Activated B cell treated with CpG ODN at 0.5 μM for 24 hours (primary cell): ENCODE results near the gene LHFPL6. TPM values are rescaled to one million over a fixed set of nuclear protein-coding genes. Genes with fewer than 3 reads are reported as not detected.

ENCODE experiments used
- ATAC-seq: fragments of 200-7000 bp; cut with Tn5 transposase; one replicate; pipeline ENCODE4 v1.10.0; 2021; ENCODE audit warnings: low read depth, mild to moderate bottlenecking, moderate library complexity
- CTCF ChIA-PET: fragments of 350-600 bp; sonication (Branson Sonifier 250); formaldehyde crosslinking; loops from one replicate; lab custom pipeline; 2021; ENCODE audit warnings: antibody characterized with exemption; lab: Charles Lee
- POLR2A ChIA-PET: fragments of 350-600 bp; sonication (Branson Sonifier 250); formaldehyde crosslinking; loops from one replicate; lab custom pipeline; 2021; ENCODE audit warnings: antibody characterized with exemption; lab: Charles Lee
- DNase-seq: peaks from one replicate; pipeline ENCODE4 v3.0.0; 2022
- H3K27ac Mint-ChIP-seq: one replicate; pipeline ENCODE4 v1.8.0; 2020; ENCODE audit warnings: mixed read lengths
- H3K27me3 Mint-ChIP-seq: one replicate; pipeline ENCODE4 v1.8.0; 2021; ENCODE audit warnings: mixed read lengths
- H3K36me3 Mint-ChIP-seq: one replicate; pipeline ENCODE4 v1.8.0; 2021; ENCODE audit warnings: low read depth, mixed read lengths
- H3K4me1 Mint-ChIP-seq: one replicate; pipeline ENCODE4 v1.8.0; 2021; ENCODE audit warnings: mixed read lengths
- H3K4me3 Mint-ChIP-seq: one replicate; pipeline ENCODE4 v1.8.0; 2020; ENCODE audit warnings: mild to moderate bottlenecking, mixed read lengths
- H3K9me3 Mint-ChIP-seq: one replicate; pipeline ENCODE4 v1.8.0; 2020; ENCODE audit warnings: mixed read lengths
- CTCF ChIP-seq: fragments of 200-600 bp; IDR thresholded peaks from one replicate; pipeline ENCODE4 v1.8.0; 2022; ENCODE audit warnings: antibody characterized with exemption, mild to moderate bottlenecking
- intact Hi-C: fragments of 100-400 bp; cut with micrococcal nuclease; formaldehyde crosslinking; loops from one replicate; pipeline ENCODE4 v1.15.1; 2024
- total RNA-seq: library from RNA; stranded (reverse); gene quantifications from 2 replicates; pipeline ENCODE4 v1.2.3, GENCODE V29; 2022

LHFPL6 gene
- total RNA-seq, 1 donor from 2014 or later = 0.13 TPM

- Mint-ChIP-seq H3K36me3 (no peaks in the 10 kb centered on the region), H3K27me3 (peaks cover 3% of the 10 kb centered on the region), H3K9me3 (peaks cover 6% of the 10 kb centered on the region), H3K27ac (no peak overlapping the region), H3K4me3 (no peak overlapping the region), H3K4me1 (no peaks in the 10 kb centered on the region)
- ChIA-PET POLR2A (no interaction called here), CTCF (no interaction called here)
- intact Hi-C loops = no loop called here
- no peak for TF ChIP-seq CTCF
- ATAC-seq (no peak), DNase-seq (no peak)
Observed at GRCh38 chr13:39433651-39434050, 169.3 kb downstream of the LHFPL6 start.

GRCh38 chr13:39432196-39432595 is 170.8 kb downstream of the LHFPL6 start:
- ChIA-PET POLR2A (no interaction called here), CTCF (no interaction called here)
- no peak for TF ChIP-seq CTCF
- Mint-ChIP-seq H3K9me3 (peaks cover 2% of the 10 kb centered on the region), H3K27me3 (peaks cover 3% of the 10 kb centered on the region), H3K27ac (no peak overlapping the region), H3K36me3 (no peaks in the 10 kb centered on the region), H3K4me1 (no peaks in the 10 kb centered on the region), H3K4me3 (no peak overlapping the region)
- ATAC-seq (no peak), DNase-seq (no peak)
- intact Hi-C loops = no loop called here

- H3K27ac Mint-ChIP-seq = no peak overlapping the region
- DNase-seq (no peak), ATAC-seq (no peak)
- no peak for TF ChIP-seq CTCF
- no peaks in the 10 kb centered on the region for H3K36me3 Mint-ChIP-seq
- POLR2A ChIA-PET = no interaction called here
- no peaks in the 10 kb centered on the region for H3K27me3 Mint-ChIP-seq
- no peaks in the 10 kb centered on the region for H3K4me1 Mint-ChIP-seq
- intact Hi-C loops = no loop called here
- CTCF ChIA-PET = no interaction called here
- H3K4me3 Mint-ChIP-seq = no peak overlapping the region
- H3K9me3 Mint-ChIP-seq = no peaks in the 10 kb centered on the region
Observed at GRCh38 chr13:39422845-39423565, 180.0 kb downstream of the LHFPL6 start.

GRCh38 chr13:39419876-39420275 is 183.1 kb downstream of the LHFPL6 start:
- H3K27me3 Mint-ChIP-seq = no peaks in the 10 kb centered on the region
- POLR2A ChIA-PET = no interaction called here
- intact Hi-C loops = no loop called here
- H3K4me1 Mint-ChIP-seq = no peaks in the 10 kb centered on the region
- no peak for TF ChIP-seq CTCF
- no peak overlapping the region for H3K4me3 Mint-ChIP-seq
- no peak overlapping the region for H3K27ac Mint-ChIP-seq
- DNase-seq (no peak), ATAC-seq (no peak)
- CTCF ChIA-PET = no interaction called here
- no peaks in the 10 kb centered on the region for H3K36me3 Mint-ChIP-seq
- no peaks in the 10 kb centered on the region for H3K9me3 Mint-ChIP-seq

- Mint-ChIP-seq H3K4me1 (no peaks in the 10 kb centered on the region), H3K4me3 (no peak overlapping the region)
- CTCF ChIA-PET = no interaction called here
Observed at GRCh38 chr13:39419068-39419467, 183.9 kb downstream of the LHFPL6 start.

More at GRCh38 chr13:39419068-39419467, 183.9 kb downstream of the LHFPL6 start:
- no peaks in the 10 kb centered on the region for H3K36me3 Mint-ChIP-seq
- no peaks in the 10 kb centered on the region for H3K27me3 Mint-ChIP-seq
- no peaks in the 10 kb centered on the region for H3K9me3 Mint-ChIP-seq
- intact Hi-C loops = no loop called here
- POLR2A ChIA-PET = no interaction called here
- DNase-seq (no peak), ATAC-seq (no peak)
- TF ChIP-seq CTCF = no peak
- no peak overlapping the region for H3K27ac Mint-ChIP-seq
